GM21390 (cell line): ENCODE measurements around the gene TCFL5.

Source experiments
- ATAC-seq: cut with Tn5 transposase; IDR thresholded peaks from one replicate; pipeline ENCODE4 v1.9.1; 2021; ENCODE audit not compliant: unreplicated experiment

TCFL5 gene

GRCh38 chr20:62861726-62862336 is at the start of gene TCFL5:
Gene TCFL5 (minus strand): TSS chr20:62861822. CDS start chr20:62861670, 152 bp downstream.
- peak; percentile 67 for ATAC-seq

- no peak for ATAC-seq
Observed at GRCh38 chr20:62910777-62911497, 49.3 kb upstream of the TCFL5 start.

GRCh38 chr20:62910217-62910766 is 48.7 kb upstream of the TCFL5 start:
- no peak for ATAC-seq

- no peak for ATAC-seq
Observed at GRCh38 chr20:62908971-62909791, 47.6 kb upstream of the TCFL5 start.

GRCh38 chr20:62907384-62908317 is 46.0 kb upstream of the TCFL5 start:
- ATAC-seq = no peak

GRCh38 chr20:62906647-62907375 is 45.2 kb upstream of the TCFL5 start:
- ATAC-seq = no peak

- ATAC-seq = no peak
Observed at GRCh38 chr20:62906209-62906608, 44.6 kb upstream of the TCFL5 start.

GRCh38 chr20:62905536-62906117 is 44.0 kb upstream of the TCFL5 start:
- no peak for ATAC-seq

- no peak for ATAC-seq
Observed at GRCh38 chr20:62902926-62903615, 41.4 kb upstream of the TCFL5 start.

GRCh38 chr20:62901891-62902290 is 40.3 kb upstream of the TCFL5 start:
- no peak for ATAC-seq

GRCh38 chr20:62900692-62901584 is 39.3 kb upstream of the TCFL5 start:
- no peak for ATAC-seq

- ATAC-seq = peak; percentile 82
Observed at GRCh38 chr20:62900052-62900691, 38.5 kb upstream of the TCFL5 start.

GRCh38 chr20:62899633-62900051 is 38.0 kb upstream of the TCFL5 start:
- ATAC-seq = no peak

- ATAC-seq = no peak
Observed at GRCh38 chr20:62898970-62899632, 37.5 kb upstream of the TCFL5 start.

- no peak for ATAC-seq
Observed at GRCh38 chr20:62898093-62898964, 36.7 kb upstream of the TCFL5 start.

- no peak for ATAC-seq
Observed at GRCh38 chr20:62897666-62898065, 36.0 kb upstream of the TCFL5 start.
